WTC11 (cell line): ENCODE measurements around the gene ZNF496. TPM values are rescaled to one million over a fixed set of nuclear protein-coding genes. Genes with fewer than 3 reads are reported as not detected.

Experiments
- ATF1 ChIP-seq: sonication (generic); formaldehyde crosslinking; IDR thresholded peaks from 2 replicates; pipeline ENCODE4 v1.8.1; 2023; ENCODE audit warnings: mild to moderate bottlenecking, moderate library complexity, missing genetic modification reagents
- CREB1 ChIP-seq: sonication (generic); formaldehyde crosslinking; IDR thresholded peaks from 2 replicates; pipeline ENCODE4 v1.8.0; 2023; ENCODE audit warnings: mild to moderate bottlenecking, missing genetic modification reagents
- GABPB1 ChIP-seq: sonication (generic); formaldehyde crosslinking; IDR thresholded peaks from 2 replicates; pipeline ENCODE4 v1.8.1; 2023; ENCODE audit warnings: mild to moderate bottlenecking, missing genetic modification reagents
- GTF2I ChIP-seq: fragments of 250-450 bp; sonication (Bioruptor Pico); conservative IDR thresholded peaks from 2 replicates; pipeline ENCODE4 v1.4.0; 2021; ENCODE audit warnings: mild to moderate bottlenecking
- IRF2 ChIP-seq: sonication (generic); formaldehyde crosslinking; IDR thresholded peaks from 2 replicates; pipeline ENCODE4 v1.8.0; 2022; ENCODE audit warnings: low read depth, missing genetic modification reagents, borderline replicate concordance
- MXD4 ChIP-seq: fragments of 250-450 bp; sonication (Bioruptor Pico); IDR thresholded peaks from 2 replicates; pipeline ENCODE4 v1.8.0; 2021; ENCODE audit warnings: mild to moderate bottlenecking, moderate library complexity, borderline replicate concordance
- NFE2L1 ChIP-seq: sonication (generic); formaldehyde crosslinking; IDR thresholded peaks from 2 replicates; pipeline ENCODE4 v1.8.1; 2023; ENCODE audit warnings: missing genetic modification reagents
- NR1H2 ChIP-seq: sonication (generic); formaldehyde crosslinking; IDR thresholded peaks from 2 replicates; pipeline ENCODE4 v1.9.0; 2021; ENCODE audit warnings: mild to moderate bottlenecking, moderate library complexity, missing genetic modification reagents
- RELA ChIP-seq: sonication (generic); formaldehyde crosslinking; IDR thresholded peaks from 2 replicates; pipeline ENCODE4 v1.8.1; 2022; ENCODE audit warnings: missing genetic modification reagents, mild to moderate bottlenecking, borderline replicate concordance
- RORB ChIP-seq: fragments of 250-450 bp; sonication (Bioruptor Pico); IDR thresholded peaks from 2 replicates; pipeline ENCODE4 v1.9.0; 2021; ENCODE audit warnings: mild to moderate bottlenecking
- SP1 ChIP-seq: sonication (generic); formaldehyde crosslinking; conservative IDR thresholded peaks from 2 replicates; pipeline ENCODE4 v1.8.1; 2022; ENCODE audit warnings: missing genetic modification reagents
- ZBTB21 ChIP-seq: sonication (generic); formaldehyde crosslinking; IDR thresholded peaks from 2 replicates; pipeline ENCODE4 v1.8.1; 2023; ENCODE audit warnings: mild to moderate bottlenecking, missing genetic modification reagents, borderline replicate concordance
- ZNF121 ChIP-seq: sonication (generic); formaldehyde crosslinking; IDR thresholded peaks from 2 replicates; pipeline ENCODE4 v1.8.0; 2023; ENCODE audit warnings: missing genetic modification reagents
- ZNF138 ChIP-seq: sonication (generic); formaldehyde crosslinking; conservative IDR thresholded peaks from 2 replicates; pipeline ENCODE4 v1.8.1; 2022; ENCODE audit warnings: mild to moderate bottlenecking, moderate library complexity, missing genetic modification reagents
- ZNF219 ChIP-seq: sonication (generic); formaldehyde crosslinking; IDR thresholded peaks from 2 replicates; pipeline ENCODE4 v1.8.0; 2023; ENCODE audit warnings: missing genetic modification reagents, mild to moderate bottlenecking, borderline replicate concordance
- ZNF232 ChIP-seq: sonication (generic); formaldehyde crosslinking; IDR thresholded peaks from 2 replicates; pipeline ENCODE4 v1.8.0; 2022; ENCODE audit warnings: mild to moderate bottlenecking, missing genetic modification reagents
- ZNF416 ChIP-seq: fragments of 250-450 bp; sonication (Bioruptor Pico); IDR thresholded peaks from 2 replicates; pipeline ENCODE4 v1.9.0; 2021; ENCODE audit warnings: mild to moderate bottlenecking, inconsistent platforms
- total RNA-seq: library from RNA; stranded (reverse); gene quantifications from 3 replicates; pipeline ENCODE4 v1.2.3, GENCODE V29; 2021
- TF ChIP-seq, protein P1 (sequence below): fragments of 200-600 bp; IDR thresholded peaks from 2 replicates; pipeline ENCODE4 v1.8.0; 2022; ENCODE audit warnings: antibody characterized with exemption
- TF ChIP-seq, protein P2 (sequence below): sonication (generic); formaldehyde crosslinking; IDR thresholded peaks from 2 replicates; pipeline ENCODE4 v1.8.0; 2023; ENCODE audit warnings: mild to moderate bottlenecking, missing genetic modification reagents
- TF ChIP-seq, protein P3 (sequence below): sonication (generic); formaldehyde crosslinking; IDR thresholded peaks from 2 replicates; pipeline ENCODE4 v1.8.0; 2022; ENCODE audit warnings: mild to moderate bottlenecking, missing genetic modification reagents
- TF ChIP-seq, protein P4 (sequence below): fragments of 250-450 bp; sonication (Bioruptor Pico); IDR thresholded peaks from 2 replicates; pipeline ENCODE4 v2.1.2; 2022; ENCODE audit warnings: mild to moderate bottlenecking, moderate library complexity
- TF ChIP-seq, protein P5 (sequence below): sonication (generic); formaldehyde crosslinking; IDR thresholded peaks from 2 replicates; pipeline ENCODE4 v1.8.0; 2022; ENCODE audit warnings: missing genetic modification reagents
- TF ChIP-seq, protein P6 (sequence below): sonication (generic); formaldehyde crosslinking; IDR thresholded peaks from 2 replicates; pipeline ENCODE4 v1.8.1; 2023; ENCODE audit warnings: mild to moderate bottlenecking, missing genetic modification reagents

ZNF496 gene
- total RNA-seq, 1 experiment from 2014 or later: 88.3 TPM

DNA sequence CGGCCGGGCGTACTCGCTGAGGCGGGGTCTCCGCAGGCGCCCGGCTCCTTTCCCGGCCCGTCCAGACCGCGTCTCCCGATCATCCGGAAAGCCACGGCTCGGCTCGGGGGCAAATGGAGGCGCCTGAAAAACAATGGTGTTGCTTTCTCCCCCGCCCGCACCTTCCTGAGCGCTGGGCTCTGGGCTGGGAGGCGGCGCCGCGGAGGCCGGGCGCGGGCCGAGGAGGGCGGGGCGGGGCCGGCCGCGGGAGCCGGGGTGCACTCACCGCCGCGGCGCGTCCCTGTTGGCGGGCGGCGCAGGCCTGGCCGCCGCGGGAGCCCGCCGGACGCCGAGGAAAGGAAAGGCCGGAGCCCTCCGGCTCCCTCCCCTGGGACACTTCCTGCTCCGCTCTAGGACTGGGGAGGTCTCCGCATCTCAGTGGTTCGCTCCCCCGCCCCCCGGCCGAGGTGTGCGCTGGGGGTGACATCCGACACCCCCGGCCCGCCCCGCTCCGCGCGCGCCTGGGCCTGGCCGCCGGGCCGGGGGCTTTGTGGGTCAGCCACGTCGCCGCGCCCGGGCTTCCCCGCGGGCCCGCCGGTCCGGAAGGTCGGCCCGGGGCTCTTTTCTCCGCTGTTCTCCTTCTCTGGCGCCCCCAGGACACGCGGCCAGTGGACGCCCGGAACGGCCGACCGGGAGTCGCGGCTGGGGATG is at the start of gene ZNF496 (continued):
- TF ChIP-seq, protein P1, sequence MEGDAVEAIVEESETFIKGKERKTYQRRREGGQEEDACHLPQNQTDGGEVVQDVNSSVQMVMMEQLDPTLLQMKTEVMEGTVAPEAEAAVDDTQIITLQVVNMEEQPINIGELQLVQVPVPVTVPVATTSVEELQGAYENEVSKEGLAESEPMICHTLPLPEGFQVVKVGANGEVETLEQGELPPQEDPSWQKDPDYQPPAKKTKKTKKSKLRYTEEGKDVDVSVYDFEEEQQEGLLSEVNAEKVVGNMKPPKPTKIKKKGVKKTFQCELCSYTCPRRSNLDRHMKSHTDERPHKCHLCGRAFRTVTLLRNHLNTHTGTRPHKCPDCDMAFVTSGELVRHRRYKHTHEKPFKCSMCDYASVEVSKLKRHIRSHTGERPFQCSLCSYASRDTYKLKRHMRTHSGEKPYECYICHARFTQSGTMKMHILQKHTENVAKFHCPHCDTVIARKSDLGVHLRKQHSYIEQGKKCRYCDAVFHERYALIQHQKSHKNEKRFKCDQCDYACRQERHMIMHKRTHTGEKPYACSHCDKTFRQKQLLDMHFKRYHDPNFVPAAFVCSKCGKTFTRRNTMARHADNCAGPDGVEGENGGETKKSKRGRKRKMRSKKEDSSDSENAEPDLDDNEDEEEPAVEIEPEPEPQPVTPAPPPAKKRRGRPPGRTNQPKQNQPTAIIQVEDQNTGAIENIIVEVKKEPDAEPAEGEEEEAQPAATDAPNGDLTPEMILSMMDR: no peak
- no peak for TF ChIP-seq NFE2L1 (CRISPR knock-in tag)
- TF ChIP-seq NR1H2 (CRISPR knock-in tag): no peak
- TF ChIP-seq ZNF416: no peak
- TF ChIP-seq, protein P2, sequence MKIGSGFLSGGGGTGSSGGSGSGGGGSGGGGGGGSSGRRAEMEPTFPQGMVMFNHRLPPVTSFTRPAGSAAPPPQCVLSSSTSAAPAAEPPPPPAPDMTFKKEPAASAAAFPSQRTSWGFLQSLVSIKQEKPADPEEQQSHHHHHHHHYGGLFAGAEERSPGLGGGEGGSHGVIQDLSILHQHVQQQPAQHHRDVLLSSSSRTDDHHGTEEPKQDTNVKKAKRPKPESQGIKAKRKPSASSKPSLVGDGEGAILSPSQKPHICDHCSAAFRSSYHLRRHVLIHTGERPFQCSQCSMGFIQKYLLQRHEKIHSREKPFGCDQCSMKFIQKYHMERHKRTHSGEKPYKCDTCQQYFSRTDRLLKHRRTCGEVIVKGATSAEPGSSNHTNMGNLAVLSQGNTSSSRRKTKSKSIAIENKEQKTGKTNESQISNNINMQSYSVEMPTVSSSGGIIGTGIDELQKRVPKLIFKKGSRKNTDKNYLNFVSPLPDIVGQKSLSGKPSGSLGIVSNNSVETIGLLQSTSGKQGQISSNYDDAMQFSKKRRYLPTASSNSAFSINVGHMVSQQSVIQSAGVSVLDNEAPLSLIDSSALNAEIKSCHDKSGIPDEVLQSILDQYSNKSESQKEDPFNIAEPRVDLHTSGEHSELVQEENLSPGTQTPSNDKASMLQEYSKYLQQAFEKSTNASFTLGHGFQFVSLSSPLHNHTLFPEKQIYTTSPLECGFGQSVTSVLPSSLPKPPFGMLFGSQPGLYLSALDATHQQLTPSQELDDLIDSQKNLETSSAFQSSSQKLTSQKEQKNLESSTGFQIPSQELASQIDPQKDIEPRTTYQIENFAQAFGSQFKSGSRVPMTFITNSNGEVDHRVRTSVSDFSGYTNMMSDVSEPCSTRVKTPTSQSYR: no peak
- TF ChIP-seq RORB (CRISPR knock-in tag): no peak
- TF ChIP-seq CREB1: no peak
- no peak; the same call in 1 of the 2 replicates for TF ChIP-seq GABPB1 (CRISPR knock-in tag)
- TF ChIP-seq RELA (CRISPR knock-in tag): no peak
- 0 out of 2 replicates have a peak, but pooled peaks have one; percentile 11 for TF ChIP-seq ZBTB21
- TF ChIP-seq, protein P3, sequence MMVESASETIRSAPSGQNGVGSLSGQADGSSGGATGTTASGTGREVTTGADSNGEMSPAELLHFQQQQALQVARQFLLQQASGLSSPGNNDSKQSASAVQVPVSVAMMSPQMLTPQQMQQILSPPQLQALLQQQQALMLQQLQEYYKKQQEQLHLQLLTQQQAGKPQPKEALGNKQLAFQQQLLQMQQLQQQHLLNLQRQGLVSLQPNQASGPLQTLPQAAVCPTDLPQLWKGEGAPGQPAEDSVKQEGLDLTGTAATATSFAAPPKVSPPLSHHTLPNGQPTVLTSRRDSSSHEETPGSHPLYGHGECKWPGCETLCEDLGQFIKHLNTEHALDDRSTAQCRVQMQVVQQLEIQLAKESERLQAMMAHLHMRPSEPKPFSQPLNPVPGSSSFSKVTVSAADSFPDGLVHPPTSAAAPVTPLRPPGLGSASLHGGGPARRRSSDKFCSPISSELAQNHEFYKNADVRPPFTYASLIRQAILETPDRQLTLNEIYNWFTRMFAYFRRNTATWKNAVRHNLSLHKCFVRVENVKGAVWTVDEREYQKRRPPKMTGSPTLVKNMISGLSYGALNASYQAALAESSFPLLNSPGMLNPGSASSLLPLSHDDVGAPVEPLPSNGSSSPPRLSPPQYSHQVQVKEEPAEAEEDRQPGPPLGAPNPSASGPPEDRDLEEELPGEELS (CRISPR knock-in tag): no peak; the same call in none of the 2 replicates
- no peak for TF ChIP-seq IRF2 (CRISPR knock-in tag)
- TF ChIP-seq ATF1 (CRISPR knock-in tag): no peak
- TF ChIP-seq SP1 (CRISPR knock-in tag): 0 out of 2 replicates have a peak, but pooled peaks have one; percentile 36
- 0 out of 2 replicates have a peak, but pooled peaks have one; percentile 6 for TF ChIP-seq ZNF219
- TF ChIP-seq, protein P4, sequence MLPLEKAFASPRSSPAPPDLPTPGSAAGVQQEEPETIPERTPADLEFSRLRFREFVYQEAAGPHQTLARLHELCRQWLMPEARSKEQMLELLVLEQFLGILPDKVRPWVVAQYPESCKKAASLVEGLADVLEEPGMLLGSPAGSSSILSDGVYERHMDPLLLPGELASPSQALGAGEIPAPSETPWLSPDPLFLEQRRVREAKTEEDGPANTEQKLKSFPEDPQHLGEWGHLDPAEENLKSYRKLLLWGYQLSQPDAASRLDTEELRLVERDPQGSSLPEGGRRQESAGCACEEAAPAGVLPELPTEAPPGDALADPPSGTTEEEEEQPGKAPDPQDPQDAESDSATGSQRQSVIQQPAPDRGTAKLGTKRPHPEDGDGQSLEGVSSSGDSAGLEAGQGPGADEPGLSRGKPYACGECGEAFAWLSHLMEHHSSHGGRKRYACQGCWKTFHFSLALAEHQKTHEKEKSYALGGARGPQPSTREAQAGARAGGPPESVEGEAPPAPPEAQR (CRISPR knock-in tag): no peak
- no peak for TF ChIP-seq ZNF121 (CRISPR knock-in tag)
- no peak for TF ChIP-seq GTF2I (CRISPR knock-in tag)
- TF ChIP-seq ZNF232: peak; percentile 5; the same call in 1 of the 2 replicates
- TF ChIP-seq, protein P5, sequence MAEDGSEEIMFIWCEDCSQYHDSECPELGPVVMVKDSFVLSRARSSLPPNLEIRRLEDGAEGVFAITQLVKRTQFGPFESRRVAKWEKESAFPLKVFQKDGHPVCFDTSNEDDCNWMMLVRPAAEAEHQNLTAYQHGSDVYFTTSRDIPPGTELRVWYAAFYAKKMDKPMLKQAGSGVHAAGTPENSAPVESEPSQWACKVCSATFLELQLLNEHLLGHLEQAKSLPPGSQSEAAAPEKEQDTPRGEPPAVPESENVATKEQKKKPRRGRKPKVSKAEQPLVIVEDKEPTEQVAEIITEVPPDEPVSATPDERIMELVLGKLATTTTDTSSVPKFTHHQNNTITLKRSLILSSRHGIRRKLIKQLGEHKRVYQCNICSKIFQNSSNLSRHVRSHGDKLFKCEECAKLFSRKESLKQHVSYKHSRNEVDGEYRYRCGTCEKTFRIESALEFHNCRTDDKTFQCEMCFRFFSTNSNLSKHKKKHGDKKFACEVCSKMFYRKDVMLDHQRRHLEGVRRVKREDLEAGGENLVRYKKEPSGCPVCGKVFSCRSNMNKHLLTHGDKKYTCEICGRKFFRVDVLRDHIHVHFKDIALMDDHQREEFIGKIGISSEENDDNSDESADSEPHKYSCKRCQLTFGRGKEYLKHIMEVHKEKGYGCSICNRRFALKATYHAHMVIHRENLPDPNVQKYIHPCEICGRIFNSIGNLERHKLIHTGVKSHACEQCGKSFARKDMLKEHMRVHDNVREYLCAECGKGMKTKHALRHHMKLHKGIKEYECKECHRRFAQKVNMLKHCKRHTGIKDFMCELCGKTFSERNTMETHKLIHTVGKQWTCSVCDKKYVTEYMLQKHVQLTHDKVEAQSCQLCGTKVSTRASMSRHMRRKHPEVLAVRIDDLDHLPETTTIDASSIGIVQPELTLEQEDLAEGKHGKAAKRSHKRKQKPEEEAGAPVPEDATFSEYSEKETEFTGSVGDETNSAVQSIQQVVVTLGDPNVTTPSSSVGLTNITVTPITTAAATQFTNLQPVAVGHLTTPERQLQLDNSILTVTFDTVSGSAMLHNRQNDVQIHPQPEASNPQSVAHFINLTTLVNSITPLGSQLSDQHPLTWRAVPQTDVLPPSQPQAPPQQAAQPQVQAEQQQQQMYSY (CRISPR knock-in tag): no peak
- TF ChIP-seq ZNF138 (CRISPR knock-in tag): no peak
- TF ChIP-seq MXD4 (CRISPR knock-in tag): no peak
- TF ChIP-seq, protein P6, sequence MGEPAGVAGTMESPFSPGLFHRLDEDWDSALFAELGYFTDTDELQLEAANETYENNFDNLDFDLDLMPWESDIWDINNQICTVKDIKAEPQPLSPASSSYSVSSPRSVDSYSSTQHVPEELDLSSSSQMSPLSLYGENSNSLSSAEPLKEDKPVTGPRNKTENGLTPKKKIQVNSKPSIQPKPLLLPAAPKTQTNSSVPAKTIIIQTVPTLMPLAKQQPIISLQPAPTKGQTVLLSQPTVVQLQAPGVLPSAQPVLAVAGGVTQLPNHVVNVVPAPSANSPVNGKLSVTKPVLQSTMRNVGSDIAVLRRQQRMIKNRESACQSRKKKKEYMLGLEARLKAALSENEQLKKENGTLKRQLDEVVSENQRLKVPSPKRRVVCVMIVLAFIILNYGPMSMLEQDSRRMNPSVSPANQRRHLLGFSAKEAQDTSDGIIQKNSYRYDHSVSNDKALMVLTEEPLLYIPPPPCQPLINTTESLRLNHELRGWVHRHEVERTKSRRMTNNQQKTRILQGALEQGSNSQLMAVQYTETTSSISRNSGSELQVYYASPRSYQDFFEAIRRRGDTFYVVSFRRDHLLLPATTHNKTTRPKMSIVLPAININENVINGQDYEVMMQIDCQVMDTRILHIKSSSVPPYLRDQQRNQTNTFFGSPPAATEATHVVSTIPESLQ (CRISPR knock-in tag): no peak
